Measurements from ENCODE around the gene FARS2. TPM values are rescaled to one million over a fixed set of nuclear protein-coding genes. Genes with fewer than 3 reads are reported as not detected.
A peak's percentile ranks its signal among the peaks of the same experiment; 100 is the strongest.

The FARS2 gene
- 27.4 TPM for total RNA-seq

DNA sequence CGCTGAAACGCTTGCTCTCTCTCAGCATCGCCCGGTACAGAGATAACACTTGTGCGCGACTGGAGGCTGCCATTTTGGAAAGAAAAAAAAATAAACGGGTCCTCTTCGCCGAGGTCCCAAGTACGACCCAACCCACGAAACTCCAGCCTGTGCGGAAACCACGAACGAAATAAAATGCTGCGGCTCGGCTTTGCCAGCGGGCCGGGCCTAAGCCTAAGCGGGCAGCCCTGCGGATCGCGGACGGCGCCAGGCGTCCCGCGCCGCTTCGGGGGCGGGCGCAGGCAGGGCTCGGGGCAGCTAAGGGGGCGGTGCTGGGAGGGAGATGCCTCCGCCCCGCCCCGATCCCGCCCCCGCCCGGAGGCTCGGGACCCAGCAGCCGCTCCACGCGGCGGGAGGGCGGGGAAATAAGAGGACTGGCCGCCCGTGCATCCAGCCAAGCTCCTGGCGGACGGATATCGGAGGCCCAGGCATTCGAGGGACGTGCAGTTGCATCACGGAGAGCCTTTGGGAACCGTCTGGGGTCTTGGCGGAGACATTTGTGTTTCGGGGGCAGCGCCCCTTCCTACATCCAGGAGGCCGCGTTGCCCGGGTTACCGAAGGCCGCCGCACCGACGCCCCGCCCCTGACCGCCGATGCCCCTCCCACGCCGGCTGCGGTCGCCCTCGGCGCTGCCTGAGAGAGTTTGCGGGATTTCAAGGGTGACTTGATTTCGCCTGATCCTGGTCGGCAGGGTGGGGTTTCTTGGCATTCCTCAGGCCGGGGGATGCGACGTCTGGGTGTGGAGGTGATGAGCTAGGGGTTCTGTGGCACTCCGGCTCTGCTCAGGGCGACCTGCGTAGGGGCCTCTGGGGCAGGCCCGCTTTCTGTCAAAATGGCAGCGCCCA lies at the start of gene FARS2, which contains the start of gene LYRM4:
FARS2 (plus strand) TSS at position 853 of the 884 bp plus-strand sequence.
LYRM4 (minus strand) TSS at position 290 of the 884 bp plus-strand sequence; CDS start at position 73, 217 bp downstream.
- peak; percentile 88 for DNase-seq (ENCODE audit: low spot score)

- no peak for DNase-seq (ENCODE audit: low spot score)
Observed at GRCh38 chr6:5213836-5214235, 47.5 kb upstream of the FARS2 start.

- DNase-seq (ENCODE audit: low spot score), result no peak
Observed at GRCh38 chr6:5214570-5215052, 46.7 kb upstream of the FARS2 start.

DNA sequence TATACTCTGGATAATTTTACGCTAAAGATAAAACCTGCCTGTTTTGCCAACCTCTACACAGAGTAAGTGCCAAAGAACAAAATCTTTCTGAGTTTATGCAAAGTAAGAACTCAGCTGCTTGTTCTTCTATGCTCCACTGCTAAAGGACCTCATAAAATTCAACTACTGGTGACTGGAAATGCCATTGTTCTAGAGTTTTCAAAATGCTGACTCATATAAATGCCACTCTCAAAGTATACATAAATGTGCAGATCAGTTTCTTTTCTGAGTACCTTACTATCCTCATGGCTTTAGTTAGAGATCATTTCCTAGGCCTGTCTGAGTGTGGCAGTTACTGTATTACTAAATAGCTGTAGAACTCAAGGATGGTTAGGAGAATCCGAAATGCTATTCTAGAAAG lies 46.2 kb upstream of the FARS2 start:
- no peak for DNase-seq (ENCODE audit: low spot score)

DNA sequence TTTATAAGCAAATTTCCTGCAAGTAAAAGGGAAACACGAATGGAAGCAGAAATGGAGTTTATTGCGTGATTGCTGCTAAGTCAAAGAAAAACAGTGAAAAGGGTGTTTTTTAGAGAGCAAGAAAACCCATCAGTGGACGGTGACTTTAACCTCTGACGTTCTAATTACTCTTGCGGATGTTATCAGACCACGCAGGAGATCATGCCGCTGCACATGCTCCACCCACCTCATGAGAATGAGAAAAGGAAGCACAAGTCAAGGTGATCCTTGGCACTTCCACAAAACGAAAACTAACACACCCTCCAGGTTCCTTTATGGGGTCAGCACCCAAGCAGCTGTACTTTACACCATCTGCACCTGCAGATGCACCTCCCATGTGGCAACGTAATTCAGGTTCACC lies 45.5 kb upstream of the FARS2 start:
- DNase-seq (ENCODE audit: low spot score), result no peak

DNA sequence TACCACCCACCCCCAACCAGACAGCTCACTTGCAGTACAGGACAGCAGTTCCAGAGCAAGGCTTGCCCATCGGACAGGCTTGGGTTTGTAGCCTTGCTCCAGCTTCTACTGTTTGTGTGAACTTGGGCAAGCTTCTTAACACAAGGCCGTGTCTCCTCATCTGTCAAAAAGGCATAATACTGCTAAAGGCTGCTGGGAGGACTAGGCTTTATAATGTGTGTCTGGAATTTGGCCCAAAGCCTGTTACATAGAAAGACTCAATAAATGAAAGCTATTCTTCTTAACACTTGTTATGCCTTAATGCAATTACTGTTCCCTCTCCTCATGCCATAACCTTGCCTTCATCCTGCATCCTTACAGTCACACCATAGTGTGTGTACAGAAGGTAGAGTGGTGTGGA lies 44.0 kb upstream of the FARS2 start:
- DNase-seq (ENCODE audit: low spot score), result no peak

DNA sequence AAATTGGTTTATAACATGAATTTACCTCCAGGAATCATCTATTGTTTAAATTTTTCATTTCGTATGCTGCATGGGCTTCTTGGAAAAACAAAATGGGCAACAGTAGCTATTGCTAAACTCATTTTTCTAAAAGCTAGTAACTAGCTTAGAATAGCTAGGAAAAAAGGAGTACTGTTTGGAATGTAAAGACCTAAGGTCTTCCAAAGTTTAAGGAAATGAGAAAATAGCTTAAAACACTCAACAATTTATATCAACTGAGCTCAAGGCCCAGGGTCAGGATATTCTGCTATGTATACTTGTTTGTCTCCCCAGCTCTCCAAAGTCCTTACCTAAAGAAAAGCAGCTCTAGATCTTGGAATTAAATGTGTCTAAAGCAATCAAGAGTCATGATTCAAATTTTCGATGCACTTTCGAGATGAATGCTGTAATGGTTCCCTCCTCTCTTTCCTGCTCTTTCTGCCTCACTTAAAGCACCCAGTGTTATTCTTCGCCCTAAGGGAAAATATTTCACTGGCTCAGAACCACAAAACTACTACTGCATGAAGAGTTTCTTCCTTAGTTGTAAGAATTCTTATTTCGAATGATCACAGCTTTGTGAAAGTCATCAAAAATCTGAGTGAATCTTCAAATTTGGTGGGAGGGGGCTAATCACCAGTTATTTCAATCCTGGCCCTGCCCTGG lies 42.2 kb upstream of the FARS2 start:
- DNase-seq (ENCODE audit: low spot score), result no peak

GRCh38 chr6:5220443-5220842 lies 40.9 kb upstream of the FARS2 start:
- no peak for DNase-seq (ENCODE audit: low spot score)

DNA sequence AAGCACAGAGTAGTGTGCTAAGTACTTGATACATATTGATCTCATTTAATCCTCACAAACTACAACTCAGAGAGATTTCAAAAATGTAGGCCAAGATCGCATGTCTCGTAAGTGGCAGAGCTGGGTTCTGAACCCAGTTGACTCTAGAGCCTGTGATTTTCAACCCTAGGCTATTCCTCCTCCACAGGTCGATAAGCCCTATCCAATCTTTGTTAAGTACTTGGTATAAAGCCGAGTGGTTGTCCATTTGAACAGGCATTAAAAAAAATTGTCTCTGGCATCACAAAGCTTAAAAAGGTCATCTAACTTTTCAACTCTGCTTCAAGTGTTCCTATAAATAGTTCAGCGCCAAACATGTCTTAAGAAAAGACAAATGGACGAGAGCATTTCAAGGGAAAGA lies 38.0 kb upstream of the FARS2 start:
- no peak for DNase-seq (ENCODE audit: low spot score)

GRCh38 chr6:5229356-5229755 lies 32.0 kb upstream of the FARS2 start:
- DNase-seq (ENCODE audit: low spot score), result no peak

GRCh38 chr6:5230081-5230480 lies 31.2 kb upstream of the FARS2 start:
- DNase-seq (ENCODE audit: low spot score), result no peak

GRCh38 chr6:5231289-5231688 lies 30.0 kb upstream of the FARS2 start:
- no peak for DNase-seq (ENCODE audit: low spot score)

- no peak for DNase-seq (ENCODE audit: low spot score)
Observed at GRCh38 chr6:5234874-5235273, 26.4 kb upstream of the FARS2 start.

DNA sequence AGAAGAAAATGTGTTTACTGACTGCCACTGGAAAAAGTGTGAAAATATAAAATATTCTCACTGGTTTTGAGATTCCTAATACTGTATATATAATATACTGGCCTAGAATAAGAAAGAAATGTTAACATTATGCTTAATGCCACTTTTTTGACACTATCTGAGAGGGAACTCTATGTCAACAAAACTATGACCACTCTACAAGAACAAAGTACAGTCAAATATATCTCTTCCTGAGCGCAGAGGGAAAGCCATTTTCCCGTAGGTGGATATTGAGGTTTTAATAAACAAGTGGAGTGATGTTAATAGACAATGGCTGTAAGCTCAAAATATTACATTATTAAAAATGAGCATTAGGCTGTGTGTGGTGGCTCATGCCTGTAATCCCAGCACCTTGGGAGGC lies 25.5 kb upstream of the FARS2 start:
- DNase-seq (ENCODE audit: low spot score), result no peak

DNA sequence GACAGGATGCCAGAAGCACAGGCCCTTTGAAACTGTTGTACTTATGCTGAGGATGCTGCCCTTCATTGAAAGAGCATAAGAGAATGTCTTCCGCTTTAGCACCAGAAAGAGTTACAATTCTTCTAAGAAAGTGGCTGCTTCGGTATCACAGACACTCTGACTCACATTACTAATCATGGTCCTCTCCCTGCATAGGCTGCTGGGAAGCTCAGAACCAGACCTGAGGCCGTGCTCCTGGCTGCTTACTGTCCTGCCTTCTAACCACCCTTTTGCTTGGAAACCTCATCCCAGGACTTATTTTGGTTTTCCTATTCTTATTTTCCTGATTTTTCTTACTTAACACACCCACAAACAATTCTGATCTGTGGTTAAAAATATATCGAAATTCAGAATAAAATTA lies 23.5 kb upstream of the FARS2 start:
- DNase-seq (ENCODE audit: low spot score), result no peak

DNA sequence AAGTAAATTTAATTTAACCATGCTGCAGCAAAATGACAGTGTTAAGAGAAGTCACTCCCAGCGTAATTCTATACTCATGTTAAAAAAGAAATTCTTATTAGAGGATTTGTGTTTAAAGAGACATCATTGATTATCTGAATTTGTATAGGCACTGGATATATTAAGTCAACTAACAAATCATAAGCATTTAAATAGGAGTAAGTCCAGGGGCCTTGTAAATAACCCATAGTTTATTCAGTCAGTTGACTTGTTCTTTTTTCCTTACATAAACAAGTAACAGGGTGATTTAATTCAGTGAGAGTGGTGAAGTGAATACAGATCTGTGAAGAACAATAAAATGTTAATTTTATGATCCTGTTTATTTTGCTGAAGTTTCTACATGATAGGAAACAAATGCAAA lies 23.0 kb upstream of the FARS2 start:
- DNase-seq (ENCODE audit: low spot score), result no peak

GRCh38 chr6:5241252-5241651 lies 20.1 kb upstream of the FARS2 start:
- no peak for DNase-seq (ENCODE audit: low spot score)

GRCh38 chr6:5243069-5243468 lies 18.2 kb upstream of the FARS2 start:
- DNase-seq (ENCODE audit: low spot score), result no peak

GRCh38 chr6:5246141-5247097 lies 14.9 kb upstream of the FARS2 start:
- no peak for DNase-seq (ENCODE audit: low spot score)

- DNase-seq (ENCODE audit: low spot score), result no peak
Observed at GRCh38 chr6:5247201-5247600, 14.1 kb upstream of the FARS2 start.

DNA sequence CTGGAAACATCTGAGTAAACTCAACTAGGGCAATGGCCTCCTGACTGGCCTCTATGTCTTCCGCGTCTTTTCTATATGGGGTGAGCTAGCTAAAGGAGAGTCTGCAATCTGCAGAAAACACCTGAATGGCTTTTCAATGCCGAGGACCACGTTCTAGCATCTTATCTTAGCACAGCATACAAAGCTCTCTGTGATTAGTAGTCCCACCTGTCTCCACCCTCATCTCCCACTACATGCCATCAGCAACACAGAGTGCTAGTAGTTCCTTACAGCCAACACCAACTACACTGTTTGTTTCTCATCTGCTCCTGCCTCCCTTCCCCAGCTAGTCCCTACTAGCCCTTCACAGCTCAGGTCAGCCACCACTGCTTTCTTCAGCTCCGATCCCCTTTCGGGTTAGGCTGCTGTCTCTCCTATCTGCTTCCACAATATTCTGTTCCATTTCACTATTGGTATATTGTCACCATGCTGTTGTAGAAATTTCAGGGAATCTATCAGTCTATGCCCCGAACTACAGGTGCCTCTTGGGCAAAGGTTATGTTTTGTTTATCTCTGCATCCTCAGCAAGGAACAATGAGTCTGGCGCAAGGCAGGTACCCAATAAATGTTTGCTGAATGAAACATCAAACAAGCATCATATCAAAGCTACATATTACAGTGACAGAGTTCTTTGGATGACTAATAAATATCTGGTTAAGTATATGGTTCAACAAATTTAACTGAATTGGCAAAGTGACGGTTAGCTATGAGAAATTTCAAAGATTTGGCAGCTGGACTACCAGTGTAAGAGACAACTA lies 12.8 kb upstream of the FARS2 start:
- DNase-seq (ENCODE audit: low spot score), result no peak
